Middle frontal gyrus (tissue), 1 donor: ENCODE measurements around the gene BLTP3A.
"Not testable (repeated sequence)": the region's sequence is repeated elsewhere in the genome, so short reads cannot be mapped to it uniquely, and the experiment has no call there.

Experiments used
- DNase-seq: peaks from one replicate; pipeline ENCODE4 v3.0.0-alpha.2; 2015; ENCODE audit warnings: low spot score; ENCODE audit errors: extremely low spot score

BLTP3A gene

GRCh38 chr6:34791701-34792604 is at the start of gene BLTP3A:
TSS of gene BLTP3A (plus strand) at chr6:34792083. CDS start at chr6:34792251, 168 bp downstream.
- peak; percentile 73 for DNase-seq

DNA sequence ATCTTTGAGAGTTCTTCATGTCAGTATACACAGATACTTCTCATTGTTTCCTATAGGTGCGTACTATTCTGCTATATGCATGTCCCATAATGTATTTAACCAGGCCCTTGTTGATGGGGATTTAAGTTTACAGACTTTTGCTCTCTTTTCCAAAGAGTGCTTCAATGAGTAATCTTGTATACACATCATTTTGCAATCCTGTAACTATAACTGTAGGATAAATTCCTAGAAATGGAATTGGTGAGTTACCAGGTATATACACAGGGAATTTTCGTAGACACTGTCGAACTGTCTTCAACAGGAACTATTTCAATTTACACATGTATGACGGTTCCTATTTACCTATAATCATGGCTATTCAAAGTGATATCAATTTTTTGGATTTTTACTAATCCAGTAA is 49.8 kb upstream of the BLTP3A start:
- DNase-seq: no peak

DNA sequence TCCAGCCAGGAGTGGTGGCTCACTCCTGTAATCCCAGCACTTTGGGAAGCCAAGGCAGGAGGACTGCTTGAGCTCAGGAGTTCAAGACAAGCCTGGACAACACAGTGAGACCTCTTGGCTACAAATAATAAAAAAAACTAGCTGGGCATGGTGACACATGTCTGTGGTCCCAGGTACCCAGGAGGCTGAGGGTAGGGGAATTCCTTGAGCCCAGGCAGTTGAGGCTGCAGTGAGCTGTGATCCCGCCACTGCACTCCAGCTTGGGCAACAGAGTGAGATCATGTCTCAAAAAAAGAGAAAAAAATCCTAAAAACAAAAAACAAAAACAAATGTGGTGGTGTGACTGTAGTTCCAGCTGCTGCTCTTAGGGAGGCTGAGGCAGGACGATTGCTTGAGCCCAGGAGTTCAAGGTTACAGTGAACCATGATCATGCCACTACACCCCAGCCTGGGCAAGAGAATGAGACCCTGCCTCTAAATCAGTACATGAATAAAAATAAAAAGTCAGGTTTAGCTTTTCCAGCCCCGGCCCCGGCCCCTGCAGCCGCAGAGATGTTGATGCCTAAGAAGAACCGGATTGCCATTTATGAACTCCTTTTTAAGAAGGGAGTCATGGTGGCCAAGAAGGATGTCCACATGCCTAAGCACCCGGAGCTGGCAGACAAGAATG is 48.1 kb upstream of the BLTP3A start:
- no peak for DNase-seq

GRCh38 chr6:34744294-34744647 is 47.6 kb upstream of the BLTP3A start:
- not testable (repeated sequence) for DNase-seq

DNA sequence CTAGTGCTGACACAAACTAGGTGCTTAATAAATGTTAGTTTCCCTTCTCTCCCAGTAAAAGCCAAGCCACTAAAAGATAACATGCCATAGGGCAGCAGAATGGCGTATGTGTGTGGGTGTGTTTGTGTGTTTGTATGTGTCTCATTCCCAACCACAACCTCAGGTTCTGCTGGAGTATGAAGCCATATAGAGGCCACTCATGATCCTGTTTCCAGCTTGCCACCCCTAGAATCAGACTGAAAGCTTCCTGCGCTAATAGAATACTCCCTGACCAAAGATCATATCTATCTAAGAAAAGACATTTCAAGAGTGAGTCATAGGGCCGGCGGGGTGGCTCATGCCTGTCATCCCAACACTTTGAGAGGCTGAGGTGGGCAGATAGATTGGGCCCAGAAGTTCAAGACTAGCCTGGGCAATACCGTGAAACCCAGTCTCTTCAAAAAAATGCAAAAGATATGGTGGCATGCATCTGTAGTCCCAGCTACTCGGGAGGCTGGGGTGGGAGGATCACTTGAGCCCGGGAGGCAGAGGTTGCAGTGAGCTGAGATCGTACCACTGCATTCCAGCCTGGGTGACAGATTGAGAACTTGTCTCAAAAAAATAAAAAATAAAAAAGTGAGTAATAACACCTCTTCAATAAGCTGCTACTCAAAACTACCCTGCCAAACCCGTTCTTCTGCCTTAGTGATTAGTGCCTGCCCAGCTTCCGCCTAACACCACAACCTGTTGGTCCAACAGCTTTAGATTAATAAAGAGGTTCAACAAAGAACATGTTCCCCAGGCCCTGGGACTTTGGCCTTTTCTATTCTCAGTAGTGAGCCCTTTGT is 46.4 kb upstream of the BLTP3A start:
- no peak for DNase-seq

GRCh38 chr6:34746104-34746846 is 45.6 kb upstream of the BLTP3A start:
- DNase-seq: no peak

- no peak for DNase-seq
Measured at GRCh38 chr6:34748757-34749156, 43.1 kb upstream of the BLTP3A start.

- not testable (repeated sequence) for DNase-seq
Measured at GRCh38 chr6:34756513-34756856, 35.4 kb upstream of the BLTP3A start.

- no peak for DNase-seq
Measured at GRCh38 chr6:34757687-34758274, 34.1 kb upstream of the BLTP3A start.

DNA sequence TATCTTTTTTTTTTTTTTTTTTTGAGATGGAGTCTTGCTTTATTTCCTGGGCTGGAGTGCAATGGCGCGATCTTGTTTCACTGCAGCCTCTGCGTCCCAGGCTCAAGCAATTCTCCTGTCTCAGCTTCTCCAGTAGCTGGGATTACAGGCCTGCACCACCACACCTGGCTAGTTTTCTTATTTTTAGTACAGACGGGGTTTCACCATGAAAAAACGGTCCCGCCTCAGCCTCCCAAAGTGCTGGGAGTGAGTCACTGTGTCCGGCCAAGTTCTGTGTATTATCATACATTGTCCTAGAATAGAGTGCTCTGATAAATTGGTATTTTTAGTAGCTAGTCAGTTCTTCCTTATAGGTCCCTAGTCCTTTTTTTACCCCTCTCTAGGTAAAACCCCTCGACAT is 31.8 kb upstream of the BLTP3A start:
- no peak for DNase-seq

- DNase-seq: not testable (repeated sequence)
Measured at GRCh38 chr6:34761681-34762080, 30.2 kb upstream of the BLTP3A start.

- no peak for DNase-seq
Measured at GRCh38 chr6:34768148-34768547, 23.7 kb upstream of the BLTP3A start.

DNA sequence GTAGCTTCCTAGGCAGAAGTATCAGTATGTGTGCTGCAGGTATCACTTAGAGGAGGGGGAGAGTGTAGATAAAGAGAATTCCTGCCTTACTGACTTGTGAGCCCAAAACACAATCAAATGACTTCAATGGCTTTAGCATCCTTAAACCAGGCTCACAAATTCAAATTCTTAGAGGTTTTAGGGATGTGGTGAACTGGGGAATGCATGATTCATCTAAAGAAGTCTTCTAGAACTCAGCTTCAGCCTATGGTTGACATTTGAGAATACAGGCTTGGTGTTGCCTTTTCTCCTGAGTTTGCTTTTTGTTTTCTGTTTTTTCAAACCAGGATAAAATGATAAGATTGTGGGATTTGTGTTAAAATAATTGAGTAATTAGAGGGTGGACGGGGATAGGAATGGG is 20.2 kb upstream of the BLTP3A start:
- DNase-seq: no peak

GRCh38 chr6:34772940-34773339 is 18.9 kb upstream of the BLTP3A start:
- no peak for DNase-seq

DNA sequence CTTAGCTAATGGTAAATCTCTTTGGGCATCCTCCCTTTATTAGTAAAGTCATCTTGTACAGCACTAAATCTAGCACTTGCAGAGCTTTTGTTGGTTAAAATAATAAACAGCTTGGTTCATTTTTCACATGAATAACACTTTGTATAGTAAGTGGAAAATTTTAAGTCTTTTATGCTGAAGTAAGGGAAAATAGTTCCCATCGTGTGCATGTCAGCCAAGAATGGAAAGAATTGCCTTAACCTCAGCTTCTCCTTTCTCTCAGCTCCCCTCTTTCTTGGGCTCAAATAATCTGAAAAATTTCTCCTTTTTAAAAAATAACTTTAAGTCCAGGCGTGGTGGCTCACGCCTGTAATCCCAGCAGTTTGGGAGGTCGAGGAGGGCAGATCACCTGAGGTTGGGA is 18.0 kb upstream of the BLTP3A start:
- DNase-seq: no peak

DNA sequence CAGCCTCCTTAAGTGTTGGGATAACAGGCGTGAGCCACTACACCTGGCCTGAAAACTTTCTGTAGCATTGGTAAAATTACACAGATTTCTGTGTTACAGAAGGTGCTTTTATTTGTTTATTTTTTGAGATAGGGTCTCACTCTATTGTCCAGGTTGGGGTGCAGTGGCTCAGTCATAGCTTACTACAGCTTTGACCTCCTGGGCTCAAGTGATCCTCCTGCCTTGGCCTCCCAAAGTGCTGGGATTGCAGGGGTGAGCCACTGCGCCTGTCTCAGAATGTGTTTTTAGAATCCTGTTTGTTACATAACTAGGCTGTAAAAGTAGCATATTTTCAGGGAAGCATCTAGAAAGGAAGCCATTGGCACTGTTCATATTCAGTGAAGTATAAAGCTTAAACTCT is 16.9 kb upstream of the BLTP3A start:
- no peak for DNase-seq

GRCh38 chr6:34785375-34785774 is 6.5 kb upstream of the BLTP3A start:
- not testable (repeated sequence) for DNase-seq

GRCh38 chr6:34787152-34787551 is 4.7 kb upstream of the BLTP3A start:
- DNase-seq: not testable (repeated sequence)

GRCh38 chr6:34788111-34788510 is 3.8 kb upstream of the BLTP3A start:
- no peak for DNase-seq

DNA sequence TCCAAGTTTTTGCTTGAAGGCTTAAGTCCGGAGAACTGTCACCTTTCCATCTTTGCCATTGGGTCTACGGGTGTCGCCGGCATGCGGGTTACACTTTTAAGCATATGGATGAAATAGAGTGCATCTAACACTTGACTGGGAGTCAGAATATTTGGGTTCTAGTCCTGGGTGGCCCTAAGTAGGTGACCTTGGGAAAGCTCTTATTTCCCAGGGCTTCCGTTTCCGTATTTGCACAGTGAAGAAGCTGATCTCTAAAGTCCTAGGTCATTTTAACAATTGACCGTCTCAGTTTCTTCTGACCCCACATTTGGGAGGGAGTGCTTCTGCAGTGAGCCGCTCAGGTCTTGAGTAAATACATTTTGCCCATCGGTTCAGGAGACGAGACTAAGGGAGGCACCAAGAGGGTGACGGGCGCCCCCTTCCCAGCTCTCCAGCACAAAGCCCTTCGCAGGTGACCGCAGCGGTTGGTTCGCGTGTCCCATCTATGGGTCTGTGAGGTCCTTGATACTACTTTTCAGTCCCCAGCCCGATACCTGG is 651 bp upstream of the BLTP3A start:
- DNase-seq: peak; percentile 14
